SU-DHL-6 (cell line): ENCODE measurements around the gene LPAR1.

Source experiments
- EZH2phosphoT487 ChIP-seq: fragments of 200-600 bp; sonication (generic), shearing (Covaris generic); conservative IDR thresholded peaks from 2 replicates; pipeline ENCODE4 v1.6.1; 2018; ENCODE audit warnings: mild to moderate bottlenecking, antibody characterized with exemption, low read length, moderate library complexity, mixed read lengths
- TF ChIP-seq, protein P1 (sequence below): fragments of 200-600 bp; sonication (generic); IDR thresholded peaks from one replicate; pipeline ENCODE4 v1.5.1; 2017; ENCODE audit warnings: antibody characterized with exemption, mild to moderate bottlenecking, low read length, moderate library complexity; ENCODE audit not compliant: insufficient read depth, poor library complexity, severe bottlenecking

DNA sequence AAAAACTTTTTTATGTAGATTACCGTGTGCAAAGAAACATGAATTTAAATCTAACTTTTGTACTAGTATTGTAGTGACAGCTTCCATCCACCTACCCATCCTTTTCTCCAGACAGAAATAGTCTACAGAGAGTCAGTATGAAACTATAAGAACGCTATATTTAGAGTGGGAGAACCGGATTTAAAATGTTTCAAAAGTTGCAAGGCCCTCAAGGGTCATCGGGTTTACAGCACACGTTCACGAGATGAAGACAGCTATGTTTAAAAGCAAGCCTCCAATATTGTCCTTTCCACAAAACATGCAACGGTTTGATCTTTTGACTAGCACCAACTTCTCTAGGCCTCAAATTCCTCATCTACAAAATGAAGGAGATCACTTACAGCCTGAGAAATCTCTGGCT is 139.9 kb downstream of the LPAR1 start:
- TF ChIP-seq, protein P1, sequence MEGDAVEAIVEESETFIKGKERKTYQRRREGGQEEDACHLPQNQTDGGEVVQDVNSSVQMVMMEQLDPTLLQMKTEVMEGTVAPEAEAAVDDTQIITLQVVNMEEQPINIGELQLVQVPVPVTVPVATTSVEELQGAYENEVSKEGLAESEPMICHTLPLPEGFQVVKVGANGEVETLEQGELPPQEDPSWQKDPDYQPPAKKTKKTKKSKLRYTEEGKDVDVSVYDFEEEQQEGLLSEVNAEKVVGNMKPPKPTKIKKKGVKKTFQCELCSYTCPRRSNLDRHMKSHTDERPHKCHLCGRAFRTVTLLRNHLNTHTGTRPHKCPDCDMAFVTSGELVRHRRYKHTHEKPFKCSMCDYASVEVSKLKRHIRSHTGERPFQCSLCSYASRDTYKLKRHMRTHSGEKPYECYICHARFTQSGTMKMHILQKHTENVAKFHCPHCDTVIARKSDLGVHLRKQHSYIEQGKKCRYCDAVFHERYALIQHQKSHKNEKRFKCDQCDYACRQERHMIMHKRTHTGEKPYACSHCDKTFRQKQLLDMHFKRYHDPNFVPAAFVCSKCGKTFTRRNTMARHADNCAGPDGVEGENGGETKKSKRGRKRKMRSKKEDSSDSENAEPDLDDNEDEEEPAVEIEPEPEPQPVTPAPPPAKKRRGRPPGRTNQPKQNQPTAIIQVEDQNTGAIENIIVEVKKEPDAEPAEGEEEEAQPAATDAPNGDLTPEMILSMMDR: no peak
- no peak for TF ChIP-seq EZH2phosphoT487
